Lung microvascular endothelial cell (primary cell): ENCODE data around the gene ADM5. TPM values are rescaled to one million over a fixed set of nuclear protein-coding genes. Genes with fewer than 3 reads are reported as not detected.
"Not testable (repeated sequence)": the region's sequence is repeated elsewhere in the genome, so short reads cannot be mapped to it uniquely, and the experiment has no call there.

Source experiments
- DNase-seq, 2 donors: peaks; one replicate each; pipeline versions ENCODE4 v3.0.0 to v3.0.0-alpha.2; 2010; ENCODE audit warnings: low read depth in 2 of 2
- total RNA-seq: library from RNA; depleted of rRNA; stranded (reverse); fragments of >200 nt; gene quantifications from 2 replicates; pipeline ENCODE4 v1.2.1, GENCODE V29; 2014

ADM5 gene
- total RNA-seq, 1 donor from 2014 or later = 0.40 TPM

GRCh38 chr19:49699364-49699763 lies 10.0 kb downstream of the ADM5 start:
- no peak for DNase-seq

GRCh38 chr19:49700563-49700962 lies 11.2 kb downstream of the ADM5 start:
- DNase-seq = no peak

DNA sequence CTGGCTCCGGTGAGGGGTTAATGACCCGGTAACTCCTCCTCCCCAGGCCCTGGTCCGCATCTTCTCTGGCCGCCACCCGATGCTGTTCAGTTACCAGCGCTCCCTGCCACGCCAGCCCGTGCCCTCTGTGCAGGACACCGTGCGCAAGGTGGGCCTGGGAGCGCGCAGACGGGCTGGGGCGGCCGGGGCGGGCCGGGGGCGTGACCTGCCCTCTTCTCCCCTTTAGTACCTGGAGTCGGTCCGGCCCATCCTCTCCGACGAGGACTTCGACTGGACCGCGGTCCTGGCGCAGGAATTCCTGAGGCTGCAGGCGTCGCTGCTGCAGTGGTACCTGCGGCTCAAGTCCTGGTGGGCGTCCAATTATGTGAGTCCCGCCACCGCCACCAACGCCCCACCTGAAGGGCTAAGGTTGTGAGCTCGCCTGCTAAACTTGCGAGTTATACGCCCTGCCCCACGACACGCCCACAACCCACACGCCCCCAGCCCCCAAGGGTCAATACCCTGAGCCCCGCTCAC lies 11.9 kb downstream of the ADM5 start:
- no peak for DNase-seq

DNA sequence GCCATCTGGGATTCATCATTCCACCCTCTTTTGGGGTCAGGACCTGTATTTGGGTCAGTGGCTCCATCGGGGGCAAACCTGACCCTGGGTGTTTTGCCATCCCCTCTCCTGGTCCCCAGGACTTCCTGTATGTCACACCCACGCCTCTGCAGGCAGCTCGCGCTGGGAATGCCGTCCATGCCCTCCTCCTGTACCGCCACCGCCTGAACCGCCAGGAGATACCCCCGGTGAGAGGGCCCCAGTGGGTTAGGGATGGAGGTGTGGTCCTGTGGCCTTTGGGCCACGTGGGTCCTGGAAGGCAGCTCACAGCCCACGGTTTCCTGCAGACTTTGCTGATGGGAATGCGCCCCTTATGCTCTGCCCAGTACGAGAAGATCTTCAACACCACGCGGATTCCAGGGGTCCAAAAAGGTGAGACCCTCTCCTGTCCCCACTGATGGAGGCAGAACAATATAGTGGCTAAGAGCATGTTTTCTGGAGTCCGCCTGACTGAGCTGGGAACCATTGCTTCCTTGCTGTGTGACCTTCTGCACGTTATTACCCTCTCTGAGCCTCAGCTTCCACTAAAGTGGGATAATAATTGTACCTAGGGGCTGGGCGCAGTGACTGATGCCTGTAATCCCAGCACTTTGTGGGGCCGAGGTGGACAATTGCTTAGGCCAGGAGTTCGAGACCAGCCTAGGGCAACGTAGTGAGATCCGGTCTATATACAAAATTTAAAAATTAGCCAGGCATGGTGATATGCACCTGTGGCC lies 15.7 kb downstream of the ADM5 start:
- DNase-seq = no peak

GRCh38 chr19:49705919-49706318 lies 16.5 kb downstream of the ADM5 start:
- no peak for DNase-seq

- DNase-seq = peak in 1 of 2 donors; percentile 16
Measured at GRCh38 chr19:49710372-49710951, 21.1 kb downstream of the ADM5 start.

DNA sequence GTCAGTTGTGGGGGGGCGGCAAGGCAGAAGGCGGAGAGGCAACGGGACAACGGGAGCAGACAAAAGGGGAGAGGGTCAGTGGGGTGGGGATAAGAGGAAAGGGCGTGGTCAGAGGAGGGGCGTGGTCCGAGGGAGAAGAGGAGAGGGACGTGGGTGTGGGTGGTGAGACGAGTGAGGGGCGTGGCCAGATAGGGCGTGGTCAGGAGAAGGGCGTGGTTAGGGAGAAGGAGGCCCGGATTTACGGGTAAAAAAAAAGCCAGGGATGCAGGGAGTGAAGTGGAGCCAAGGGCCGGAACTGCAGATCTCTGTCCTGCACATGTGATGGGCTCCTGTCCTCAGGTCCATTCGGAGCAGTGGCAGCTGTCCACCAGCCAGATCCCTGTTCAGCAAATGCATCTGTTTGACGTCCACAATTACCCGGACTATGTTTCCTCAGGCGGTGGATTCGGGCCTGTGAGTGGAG lies 23.0 kb downstream of the ADM5 start:
- DNase-seq = peak in 1 of 2 donors; percentile 21

DNA sequence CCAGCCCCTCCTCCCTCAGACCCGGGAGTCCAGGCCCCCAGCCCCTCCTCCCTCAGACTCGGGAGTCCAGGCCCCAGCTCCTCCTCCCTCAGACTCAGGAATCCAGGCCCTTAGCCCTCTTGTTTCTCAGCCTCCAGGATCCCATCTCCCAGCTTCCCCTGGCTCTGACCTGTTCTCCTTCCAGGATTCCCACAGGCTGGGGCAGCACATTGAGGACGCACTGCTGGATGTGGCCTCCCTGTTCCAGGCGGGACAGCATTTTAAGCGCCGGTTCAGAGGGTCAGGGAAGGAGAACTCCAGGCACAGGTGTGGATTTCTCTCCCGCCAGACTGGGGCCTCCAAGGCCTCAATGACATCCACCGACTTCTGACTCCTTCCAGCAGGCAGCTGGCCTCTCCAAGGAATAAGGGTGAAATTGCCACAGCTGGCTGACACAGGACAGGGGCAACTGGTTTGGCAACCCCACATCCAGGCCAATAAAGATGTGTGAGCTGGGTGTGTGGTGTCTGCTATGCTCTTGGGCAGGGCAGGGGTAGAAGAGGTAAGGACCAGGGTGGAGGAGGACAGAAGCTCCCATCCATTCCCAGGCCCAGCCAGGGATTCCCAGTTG lies 23.9 kb downstream of the ADM5 start:
- DNase-seq = no peak

- no peak for DNase-seq
Measured at GRCh38 chr19:49716154-49716553, 26.8 kb downstream of the ADM5 start.

- DNase-seq = peak; percentile 10 to 28
Measured at GRCh38 chr19:49718511-49718910, 29.1 kb downstream of the ADM5 start.

- no peak for DNase-seq
Measured at GRCh38 chr19:49718991-49719390, 29.6 kb downstream of the ADM5 start.

- DNase-seq = not testable (repeated sequence)
Measured at GRCh38 chr19:49719420-49719819, 30.0 kb downstream of the ADM5 start.

- no peak for DNase-seq
Measured at GRCh38 chr19:49727217-49728030, 38.0 kb downstream of the ADM5 start.

- DNase-seq = no peak
Measured at GRCh38 chr19:49730166-49730565, 40.8 kb downstream of the ADM5 start.

DNA sequence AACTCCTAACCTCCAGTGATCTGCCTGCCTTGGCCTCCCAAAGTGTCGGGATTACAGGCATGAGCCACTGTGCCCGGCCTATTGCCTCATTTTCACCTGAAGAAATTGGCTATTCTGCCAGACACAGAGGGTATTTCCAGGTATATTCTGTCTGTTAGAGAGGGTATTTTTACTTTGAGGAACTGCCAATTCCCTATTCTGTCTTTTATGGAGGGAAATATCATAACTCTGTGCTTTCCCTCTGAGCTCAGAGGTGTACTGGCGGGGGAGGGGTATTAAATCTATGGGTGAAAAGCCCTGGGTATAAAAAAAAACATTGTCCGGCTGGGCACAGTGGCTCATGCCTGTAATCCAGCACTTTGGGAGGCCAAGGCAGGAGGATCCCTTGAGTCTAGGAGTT lies 48.9 kb downstream of the ADM5 start:
- no peak for DNase-seq

GRCh38 chr19:49739098-49739497 lies 49.7 kb downstream of the ADM5 start:
- DNase-seq = no peak

DNA sequence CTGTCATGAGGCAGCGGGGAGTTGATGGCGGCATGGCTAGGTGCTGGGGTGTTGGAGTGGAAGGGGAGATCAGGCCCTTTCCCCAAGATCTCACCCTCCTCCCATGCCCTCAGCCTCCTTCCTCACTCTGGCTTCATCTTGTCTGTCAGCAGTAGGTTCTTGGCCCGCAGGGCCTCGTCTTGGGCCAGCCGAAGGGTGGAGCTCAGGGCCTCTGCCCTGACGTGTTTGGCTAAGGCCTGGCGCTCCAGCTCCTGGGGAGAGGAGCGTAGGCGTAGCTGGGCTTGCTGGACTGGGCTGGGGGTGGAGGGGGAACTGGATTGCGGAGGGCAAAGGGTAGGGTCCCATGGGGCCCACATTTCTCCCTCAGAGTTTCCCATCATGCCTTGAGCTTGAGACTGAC lies 50.5 kb downstream of the ADM5 start:
- DNase-seq = no peak
